GM21367 (cell line): Measurements from ENCODE around the gene COL25A1.

Source experiments
- ATAC-seq: cut with Tn5 transposase; IDR thresholded peaks from one replicate; pipeline ENCODE4 v1.9.1; 2021; ENCODE audit not compliant: unreplicated experiment

The COL25A1 gene

GRCh38 chr4:108786351-108786750, 516.1 kb downstream of the COL25A1 start:
- ATAC-seq = no peak

GRCh38 chr4:108783665-108784463, 518.6 kb downstream of the COL25A1 start:
- ATAC-seq = no peak

- no peak for ATAC-seq
Measured at GRCh38 chr4:108779958-108780357, 522.5 kb downstream of the COL25A1 start.

DNA sequence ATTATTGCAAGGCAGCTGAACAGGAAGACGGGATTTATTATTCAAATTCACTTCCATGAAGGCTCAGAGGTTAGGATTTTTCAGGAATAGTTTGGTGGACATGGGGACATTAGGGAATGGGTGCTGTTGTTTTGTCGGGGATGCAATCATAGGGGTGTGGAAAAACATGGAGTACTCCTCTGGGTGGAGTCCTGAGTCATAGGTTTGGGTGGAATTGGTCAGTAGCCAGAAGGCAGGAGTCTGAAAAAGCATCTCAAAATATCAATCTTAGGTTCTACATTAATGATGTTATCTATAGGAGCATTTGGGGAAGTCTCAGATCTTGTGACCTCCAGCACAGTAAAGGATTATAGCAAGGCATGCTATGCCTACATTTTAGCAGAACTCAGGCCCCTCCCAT, 525.1 kb downstream of the COL25A1 start:
- ATAC-seq = no peak

DNA sequence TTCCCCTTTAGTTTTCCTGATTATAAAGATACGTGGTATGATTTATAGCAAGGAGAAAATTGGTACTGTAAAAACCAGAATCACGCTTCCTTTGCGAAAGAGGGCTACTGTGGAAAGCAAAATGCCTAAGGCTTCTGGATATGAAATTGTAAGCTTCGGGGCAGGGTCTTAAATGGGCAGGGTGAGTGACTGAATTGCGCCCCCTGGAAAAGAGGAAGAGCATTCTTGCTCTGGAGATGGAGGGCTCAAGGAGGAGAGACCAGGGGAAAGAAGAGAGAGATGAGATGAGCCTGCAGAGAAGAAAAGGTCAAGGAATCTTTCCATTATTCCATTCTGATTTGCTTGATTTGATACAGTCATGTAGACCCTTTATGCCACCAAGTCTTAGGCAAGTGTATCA, 526.5 kb downstream of the COL25A1 start:
- no peak for ATAC-seq

- ATAC-seq = no peak
Measured at GRCh38 chr4:108774809-108775530, 527.5 kb downstream of the COL25A1 start.

DNA sequence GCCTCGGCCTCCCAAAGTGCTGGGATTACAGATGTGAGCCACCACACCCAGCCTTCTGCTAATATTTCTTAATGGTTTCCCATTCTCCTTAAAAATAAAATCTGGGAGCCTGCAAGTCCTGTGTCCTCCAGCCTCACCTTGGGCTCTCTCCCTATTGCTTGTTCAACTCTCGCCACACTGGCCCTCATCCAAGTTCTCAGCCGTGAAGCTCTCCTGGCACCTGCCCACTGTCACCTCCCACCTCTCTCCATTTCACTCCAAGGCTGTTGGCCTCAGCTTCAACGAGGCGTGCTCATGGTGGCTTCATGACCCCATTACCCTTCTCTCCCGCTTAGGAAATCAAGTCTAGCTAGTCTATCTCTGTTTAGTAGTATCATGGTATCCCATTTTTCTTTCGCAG, 530.1 kb downstream of the COL25A1 start:
- no peak for ATAC-seq

- no peak for ATAC-seq
Measured at GRCh38 chr4:108766058-108766457, 536.4 kb downstream of the COL25A1 start.

GRCh38 chr4:108763986-108764385, 538.5 kb downstream of the COL25A1 start:
- ATAC-seq = no peak

DNA sequence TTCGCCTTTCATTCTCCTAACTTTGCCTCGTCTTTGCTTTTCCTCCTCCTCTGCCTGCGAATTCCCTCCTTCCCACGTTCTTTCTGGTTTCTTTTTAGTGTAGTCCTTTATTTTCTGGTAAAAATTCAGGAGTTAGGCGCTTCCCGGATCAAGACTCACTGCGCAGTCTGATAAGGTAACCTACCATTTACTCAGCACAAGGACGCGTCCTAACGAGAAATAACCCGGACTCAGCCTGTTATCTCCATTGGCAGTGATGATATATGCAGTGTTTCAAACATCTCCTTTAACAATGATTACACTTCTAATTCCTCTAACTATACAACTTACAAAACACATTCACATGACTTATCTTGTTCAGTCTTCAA, 539.2 kb downstream of the COL25A1 start:
- ATAC-seq = no peak

- ATAC-seq = no peak
Measured at GRCh38 chr4:108762559-108763225, 539.8 kb downstream of the COL25A1 start, which contains the start of gene ETNPPL. Gene ETNPPL, minus strand, starts transcription at chr4:108763053. Its CDS starts 155 bp downstream, at chr4:108762898.
